Vagina (tissue), 2 donors: ENCODE measurements around the gene ZFYVE9. TPM values are rescaled to one million over a fixed set of nuclear protein-coding genes. Genes with fewer than 3 reads are reported as not detected.

Experiments used
- DNase-seq, 2 donors: peaks; one replicate each; pipeline ENCODE4 v3.0.0-alpha.2; 2017; ENCODE audit errors: extremely low spot score in 2 of 2
- H3K27ac ChIP-seq: fragments of 200-600 bp; sonication (generic); one replicate; pipeline ENCODE4 v1.5.1; 2019
- H3K27me3 ChIP-seq: fragments of 200-600 bp; sonication (generic); one replicate; pipeline ENCODE4 v1.5.1; 2019
- H3K36me3 ChIP-seq, 2 donors: fragments of 200-600 bp; sonication (generic); one replicate each; pipeline ENCODE4 v1.5.1; 2017 to 2019
- H3K4me1 ChIP-seq: fragments of 200-600 bp; sonication (generic); one replicate; pipeline ENCODE4 v1.5.1; 2019
- H3K4me3 ChIP-seq, 2 donors: fragments of 200-600 bp; sonication (generic); 1 replicate in 1 of 2; 2 replicates in 1 of 2; pipeline ENCODE4 v1.5.1; 2016 to 2019
- H3K9me3 ChIP-seq: fragments of 200-600 bp; sonication (generic); one replicate; pipeline ENCODE4 v1.5.1; 2019
- CTCF ChIP-seq, 3 experiments: fragments of 450-650 bp in 2 of 3; fragments of 200-600 bp in 1 of 3; sonication (generic) in 1 of 3; IDR thresholded peaks; one replicate each; pipeline ENCODE4 v1.5.1; 2017 to 2019; ENCODE audit warnings: antibody characterized with exemption in 3 of 3, mild to moderate bottlenecking in 2 of 3, moderate library complexity in 2 of 3
- POLR2A ChIP-seq, 2 donors: fragments of 450-650 bp; IDR thresholded peaks; one replicate each; pipeline ENCODE4 v1.6.1; 2017; ENCODE audit warnings: antibody characterized with exemption in 2 of 2, mild to moderate bottlenecking in 2 of 2, moderate library complexity in 2 of 2
- POLR2AphosphoS5 ChIP-seq, 2 donors: sonication (generic); formaldehyde crosslinking; IDR thresholded peaks; one replicate each; pipeline ENCODE4 v1.9.0; 2017; ENCODE audit warnings: antibody characterized with exemption in 2 of 2, mild to moderate bottlenecking in 2 of 2, low read depth in 1 of 2; ENCODE audit not compliant: insufficient read depth in 1 of 2
- intact Hi-C: fragments of 100-400 bp; cut with DNase I; formaldehyde crosslinking; loops from one replicate; pipeline ENCODE4 v1.15.1; 2023
- total RNA-seq: library from RNA; depleted of rRNA; stranded (reverse); fragments of >200 nt; gene quantifications from one replicate; pipeline ENCODE4 v1.2.3, GENCODE V29; 2016

ZFYVE9 gene
- total RNA-seq, 1 donor from 2014 or later, result 30.2 TPM

- H3K27me3 ChIP-seq, result no peaks in the 10 kb centered on the region
- DNase-seq, result no peak
- H3K4me1 ChIP-seq, result no peaks in the 10 kb centered on the region
- H3K9me3 ChIP-seq, result no peaks in the 10 kb centered on the region
- no peak overlapping the region for H3K4me3 ChIP-seq
- H3K36me3 ChIP-seq, result peaks cover 0 to 5% of the 10 kb centered on the region in 2 donors
- no peak for TF ChIP-seq CTCF (IDR thresholded peaks at IDR 0.05)
- TF ChIP-seq POLR2A (IDR thresholded peaks at IDR 0.05), result no peak
- TF ChIP-seq POLR2AphosphoS5 (IDR thresholded peaks at IDR 0.05; ENCODE audit: insufficient read depth in 1 of 2, low read depth in 1 of 2), result no peak
- intact Hi-C loops, result no loop called here
- H3K27ac ChIP-seq, result no peak overlapping the region
Measured at GRCh38 chr1:52263153-52263910, 121.4 kb downstream of the ZFYVE9 start.

- Histone ChIP-seq H3K36me3 (peaks cover 0 to 8% of the 10 kb centered on the region in 2 donors), H3K4me1 (no peaks in the 10 kb centered on the region), H3K9me3 (no peaks in the 10 kb centered on the region), H3K27ac (no peak overlapping the region), H3K27me3 (no peaks in the 10 kb centered on the region), H3K4me3 (no peak overlapping the region)
- no peak for DNase-seq
- TF ChIP-seq CTCF (IDR thresholded peaks at IDR 0.05) (no peak), POLR2A (IDR thresholded peaks at IDR 0.05) (no peak), POLR2AphosphoS5 (IDR thresholded peaks at IDR 0.05; ENCODE audit: insufficient read depth in 1 of 2, low read depth in 1 of 2) (no peak)
- intact Hi-C loops, result no loop called here
Measured at GRCh38 chr1:52264530-52265115, 122.7 kb downstream of the ZFYVE9 start.

- intact Hi-C loops, result no loop called here
- no peaks in the 10 kb centered on the region for H3K4me1 ChIP-seq
- no peak overlapping the region for H3K4me3 ChIP-seq
- H3K36me3 ChIP-seq, result peaks cover 0 to 8% of the 10 kb centered on the region in 2 donors
- H3K9me3 ChIP-seq, result no peaks in the 10 kb centered on the region
- no peak overlapping the region for H3K27ac ChIP-seq
- no peak for TF ChIP-seq CTCF (IDR thresholded peaks at IDR 0.05)
- no peak for TF ChIP-seq POLR2A (IDR thresholded peaks at IDR 0.05)
- no peak for TF ChIP-seq POLR2AphosphoS5 (IDR thresholded peaks at IDR 0.05; ENCODE audit: insufficient read depth in 1 of 2, low read depth in 1 of 2)
- no peak for DNase-seq
- H3K27me3 ChIP-seq, result no peaks in the 10 kb centered on the region
Measured at GRCh38 chr1:52266507-52266906, 124.6 kb downstream of the ZFYVE9 start.

GRCh38 chr1:52268372-52268771, 126.5 kb downstream of the ZFYVE9 start:
- Histone ChIP-seq H3K36me3 (peaks cover 0 to 8% of the 10 kb centered on the region in 2 donors), H3K9me3 (no peaks in the 10 kb centered on the region), H3K27me3 (no peaks in the 10 kb centered on the region), H3K27ac (no peak overlapping the region), H3K4me3 (no peak overlapping the region), H3K4me1 (no peaks in the 10 kb centered on the region)
- intact Hi-C loops, result no loop called here
- DNase-seq, result no peak
- TF ChIP-seq CTCF (IDR thresholded peaks at IDR 0.05) (no peak), POLR2A (IDR thresholded peaks at IDR 0.05) (no peak), POLR2AphosphoS5 (IDR thresholded peaks at IDR 0.05; ENCODE audit: insufficient read depth in 1 of 2, low read depth in 1 of 2) (no peak)

GRCh38 chr1:52281518-52281917, 139.6 kb downstream of the ZFYVE9 start:
- DNase-seq, result no peak
- H3K4me3 ChIP-seq, result no peak overlapping the region
- TF ChIP-seq CTCF (IDR thresholded peaks at IDR 0.05), result no peak
- TF ChIP-seq POLR2A (IDR thresholded peaks at IDR 0.05), result no peak
- TF ChIP-seq POLR2AphosphoS5 (IDR thresholded peaks at IDR 0.05; ENCODE audit: insufficient read depth in 1 of 2, low read depth in 1 of 2), result no peak
- H3K27ac ChIP-seq, result no peak overlapping the region
- no peaks in the 10 kb centered on the region for H3K4me1 ChIP-seq
- H3K36me3 ChIP-seq, result peaks cover 0 to 13% of the 10 kb centered on the region in 2 donors
- intact Hi-C loops, result no loop called here
- H3K9me3 ChIP-seq, result no peaks in the 10 kb centered on the region
- H3K27me3 ChIP-seq, result no peaks in the 10 kb centered on the region
